Osteoblast (primary cell): ENCODE data around the gene CCNC. TPM values are rescaled to one million over a fixed set of nuclear protein-coding genes. Genes with fewer than 3 reads are reported as not detected.
A peak's percentile ranks its signal among the peaks of the same experiment; 100 is the strongest.

ENCODE experiments used
- DNase-seq: peaks from one replicate; pipeline ENCODE4 v3.0.0; 2011; ENCODE audit warnings: low spot score, mixed read lengths; ENCODE audit not compliant: insufficient read length; ENCODE audit errors: missing footprints
- H2AFZ ChIP-seq: 2 replicates; pipeline ENCODE4 v1.6.0; 2011; ENCODE audit warnings: mild to moderate bottlenecking, low read length
- H3K27ac ChIP-seq: 2 replicates; pipeline ENCODE4 v1.5.1; 2011; ENCODE audit warnings: mild to moderate bottlenecking, low read depth, low read length, moderate library complexity
- H3K27me3 ChIP-seq: 2 replicates; pipeline ENCODE4 v1.6.0; 2012; ENCODE audit warnings: mild to moderate bottlenecking, control low read depth, inconsistent platforms, low read length, moderate library complexity; ENCODE audit not compliant: insufficient read depth
- H3K36me3 ChIP-seq: 2 replicates; pipeline ENCODE4 v1.5.1; 2011; ENCODE audit warnings: mild to moderate bottlenecking, low read length, control low read depth, moderate library complexity; ENCODE audit not compliant: insufficient read depth
- H3K4me1 ChIP-seq: 2 replicates; pipeline ENCODE4 v1.5.1; 2011; ENCODE audit warnings: mild to moderate bottlenecking, low read length, control low read depth, moderate library complexity; ENCODE audit not compliant: insufficient read depth
- H3K4me2 ChIP-seq: 2 replicates; pipeline ENCODE4 v1.6.0; 2011; ENCODE audit warnings: mild to moderate bottlenecking, low read length; ENCODE audit not compliant: insufficient read depth
- H3K4me3 ChIP-seq: fragments of 200-600 bp; sonication (generic); 3 replicates; pipeline ENCODE4 v1.5.1; 2012; ENCODE audit warnings: mild to moderate bottlenecking, low read length, inconsistent platforms; ENCODE audit not compliant: insufficient read depth
- H3K79me2 ChIP-seq: 2 replicates; pipeline ENCODE4 v1.6.0; 2012; ENCODE audit warnings: mild to moderate bottlenecking, low read length, control low read depth, inconsistent platforms; ENCODE audit not compliant: insufficient read depth
- H3K9me3 ChIP-seq: 2 replicates; pipeline ENCODE4 v1.5.1; 2011; ENCODE audit warnings: low read depth, low read length, control low read depth
- H4K20me1 ChIP-seq: 2 replicates; pipeline ENCODE4 v1.6.0; 2012; ENCODE audit warnings: mild to moderate bottlenecking, low read length, control low read depth; ENCODE audit not compliant: insufficient read depth
- CTCF ChIP-seq: IDR thresholded peaks from 2 replicates; pipeline ENCODE4 v1.5.1; 2011; ENCODE audit warnings: mild to moderate bottlenecking, low read depth, low read length, moderate library complexity; ENCODE audit errors: extremely low read depth
- total RNA-seq: library from RNA; depleted of rRNA; stranded (reverse); fragments of >200 nt; gene quantifications from 2 replicates; pipeline ENCODE4 v1.2.3, GENCODE V29; 2012

The CCNC gene
- total RNA-seq, 1 donor: 89.4 TPM

- Histone ChIP-seq H3K9me3 (no peaks in the 10 kb centered on the region), H3K4me3 (peak overlapping the region; percentile 85), H2AFZ (peak overlapping the region; percentile 91), H3K79me2 (peaks cover 17% of the 10 kb centered on the region), H4K20me1 (no peaks in the 10 kb centered on the region), H3K4me1 (peaks cover 11% of the 10 kb centered on the region), H3K4me2 (peak overlapping the region; percentile 72), H3K36me3 (peaks cover 5% of the 10 kb centered on the region), H3K27ac (peak overlapping the region; percentile 87), H3K27me3 (no peaks in the 10 kb centered on the region)
- TF ChIP-seq CTCF: no peak
- DNase-seq: no peak
Measured at GRCh38 chr6:99521633-99522151, 46.8 kb downstream of the CCNC start.

GRCh38 chr6:99520855-99521632 is 47.4 kb downstream of the CCNC start:
- Histone ChIP-seq H3K27ac (peak overlapping the region; percentile 87), H4K20me1 (no peaks in the 10 kb centered on the region), H3K4me2 (peak overlapping the region; percentile 72), H3K9me3 (no peaks in the 10 kb centered on the region), H3K4me1 (peaks cover 13% of the 10 kb centered on the region), H3K79me2 (peaks cover 17% of the 10 kb centered on the region), H3K27me3 (no peaks in the 10 kb centered on the region), H3K4me3 (peak overlapping the region; percentile 85), H3K36me3 (no peaks in the 10 kb centered on the region), H2AFZ (peak overlapping the region; percentile 91)
- TF ChIP-seq CTCF: peak; percentile 70
- DNase-seq: peak; percentile 96

- no peak for DNase-seq
- Histone ChIP-seq H3K4me2 (no peak overlapping the region), H3K79me2 (peaks cover 20% of the 10 kb centered on the region), H3K9me3 (no peaks in the 10 kb centered on the region), H2AFZ (no peak overlapping the region), H3K27me3 (no peaks in the 10 kb centered on the region), H3K4me3 (no peak overlapping the region), H3K27ac (no peak overlapping the region), H4K20me1 (no peaks in the 10 kb centered on the region), H3K36me3 (no peaks in the 10 kb centered on the region), H3K4me1 (peaks cover 14% of the 10 kb centered on the region)
- no peak for TF ChIP-seq CTCF
Measured at GRCh38 chr6:99519446-99519845, 49.0 kb downstream of the CCNC start.

GRCh38 chr6:99514089-99514488 is 54.4 kb downstream of the CCNC start:
- no peaks in the 10 kb centered on the region for H3K36me3 ChIP-seq
- H3K4me2 ChIP-seq: peak overlapping the region; percentile 90
- H2AFZ ChIP-seq: peak overlapping the region; percentile 96
- TF ChIP-seq CTCF: no peak
- H3K4me3 ChIP-seq: peak overlapping the region; percentile 89
- H3K9me3 ChIP-seq: no peaks in the 10 kb centered on the region
- no peak for DNase-seq
- no peaks in the 10 kb centered on the region for H3K27me3 ChIP-seq
- peaks cover 45% of the 10 kb centered on the region for H3K79me2 ChIP-seq
- H3K4me1 ChIP-seq: peaks cover 9% of the 10 kb centered on the region
- peak overlapping the region; percentile 68 for H3K27ac ChIP-seq
- H4K20me1 ChIP-seq: no peaks in the 10 kb centered on the region
